NCI-H345 (cell line): Measurements from ENCODE around the gene EML4.

ENCODE experiments used
- DNase-seq: peaks from one replicate; lab custom pipeline; 2025; lab: John Stamatoyannopoulos, UW

The EML4 gene

DNA sequence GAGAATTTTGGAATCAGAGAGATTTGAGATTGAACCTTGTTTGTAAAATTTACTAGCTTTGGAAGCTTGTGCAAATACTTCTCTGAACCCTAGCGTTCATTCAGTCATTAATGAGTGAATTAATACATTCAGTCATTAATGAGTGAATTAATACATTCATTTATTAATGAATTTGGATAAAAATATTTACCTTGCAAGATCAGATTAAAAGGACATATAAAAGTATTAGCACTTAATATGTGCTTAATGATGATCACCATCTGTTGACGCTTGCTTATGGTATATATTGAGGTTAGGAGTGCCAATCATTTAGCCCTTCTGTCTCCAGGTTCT is 26.9 kb downstream of the EML4 start:
- no peak for DNase-seq

DNA sequence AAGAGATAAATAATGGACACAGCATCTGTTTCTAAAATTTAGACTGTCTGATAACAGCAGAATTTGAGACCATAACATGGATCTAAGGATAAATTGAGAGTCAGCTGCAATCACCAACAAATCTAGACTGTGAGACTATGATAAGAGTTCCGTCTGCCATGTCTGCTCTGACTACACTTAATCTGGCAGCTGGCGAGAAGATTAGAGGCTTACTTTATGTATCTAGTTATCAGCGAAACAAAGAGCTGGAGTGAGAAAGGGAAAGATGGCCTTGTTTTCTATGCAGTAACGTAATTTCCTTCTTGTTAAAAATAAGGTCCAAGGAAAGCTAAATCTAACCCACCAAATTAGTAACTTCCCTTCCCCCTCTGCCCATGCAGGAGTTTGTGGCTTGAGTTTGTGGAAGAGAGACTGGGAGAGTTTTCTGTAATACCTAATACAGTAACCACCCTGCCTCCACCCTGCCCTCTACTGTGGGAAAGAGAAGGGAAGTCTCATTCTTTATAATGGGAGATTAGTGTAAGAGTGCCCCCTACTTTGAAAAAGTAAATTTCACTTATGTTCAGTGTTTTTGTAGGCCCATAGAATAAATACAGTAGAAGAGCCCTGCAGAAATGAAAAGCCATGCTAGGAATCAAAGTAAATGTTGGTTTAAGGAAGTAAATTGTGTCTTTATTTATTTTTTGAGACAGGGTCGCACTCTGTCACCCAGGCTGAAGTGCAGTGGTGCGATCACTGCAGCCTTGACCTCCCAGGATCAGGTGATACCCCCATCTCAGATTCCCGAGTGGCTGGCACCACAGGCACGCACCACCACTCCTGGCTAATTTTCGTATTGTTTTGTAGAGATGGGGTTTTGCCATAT is 27.5 kb downstream of the EML4 start:
- DNase-seq: no peak

DNA sequence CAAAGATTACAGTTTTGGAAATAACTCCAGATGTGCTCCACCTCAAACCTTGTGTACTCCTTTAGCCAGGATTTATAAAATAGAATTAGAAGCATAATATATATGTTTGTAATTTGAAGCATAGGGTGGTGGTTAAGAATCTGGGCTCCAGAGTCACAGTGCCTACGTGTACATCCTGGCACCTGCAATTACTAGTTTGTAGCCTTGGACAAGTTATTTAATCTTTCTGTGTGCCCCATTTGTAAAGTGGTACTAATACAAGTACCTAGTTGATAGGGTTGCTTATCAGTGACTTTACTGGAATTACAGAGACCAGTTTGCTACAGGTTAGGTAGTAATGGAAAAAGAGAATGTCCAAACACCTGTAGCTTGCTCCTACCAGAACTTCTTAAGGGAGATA is 28.6 kb downstream of the EML4 start:
- no peak for DNase-seq

DNA sequence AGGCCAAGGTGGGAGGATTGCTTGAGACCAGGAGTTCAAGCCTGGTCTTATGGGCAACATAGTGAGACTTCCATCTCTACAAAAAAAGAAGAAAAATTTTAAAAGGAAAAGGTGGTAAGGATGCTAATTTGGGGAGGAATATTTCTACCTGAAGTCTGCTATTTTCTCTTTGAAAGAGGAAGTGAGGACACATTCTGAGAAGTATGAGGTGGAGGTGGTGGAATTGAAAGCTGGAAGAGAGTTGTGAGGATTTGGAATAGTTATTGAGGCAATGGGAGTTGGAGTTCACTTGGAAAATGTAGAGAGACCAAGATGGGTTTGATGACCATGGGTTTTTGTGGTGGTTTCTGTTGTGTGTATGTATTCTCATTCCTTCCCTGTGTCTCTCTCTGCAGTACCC is 29.3 kb downstream of the EML4 start:
- DNase-seq: no peak

DNA sequence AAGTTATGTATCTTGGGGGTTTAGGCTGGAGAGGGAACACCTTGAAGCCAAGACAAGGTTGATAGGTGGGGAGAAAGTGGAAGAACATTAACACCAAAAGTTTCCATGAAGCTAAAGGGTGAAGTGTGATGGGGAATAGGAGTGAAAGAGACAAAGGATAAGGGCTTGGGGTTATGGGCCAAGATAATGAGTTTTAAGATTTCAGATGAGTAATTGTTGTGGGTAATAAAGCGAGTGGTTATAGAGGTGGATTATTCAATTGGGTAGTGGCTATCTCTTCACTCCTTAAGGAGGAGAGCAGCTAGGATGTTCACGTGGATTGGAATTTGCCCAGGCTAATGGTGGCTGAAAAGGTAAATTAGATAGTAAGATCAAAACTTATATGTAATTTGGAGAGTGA is 29.8 kb downstream of the EML4 start:
- DNase-seq: no peak

DNA sequence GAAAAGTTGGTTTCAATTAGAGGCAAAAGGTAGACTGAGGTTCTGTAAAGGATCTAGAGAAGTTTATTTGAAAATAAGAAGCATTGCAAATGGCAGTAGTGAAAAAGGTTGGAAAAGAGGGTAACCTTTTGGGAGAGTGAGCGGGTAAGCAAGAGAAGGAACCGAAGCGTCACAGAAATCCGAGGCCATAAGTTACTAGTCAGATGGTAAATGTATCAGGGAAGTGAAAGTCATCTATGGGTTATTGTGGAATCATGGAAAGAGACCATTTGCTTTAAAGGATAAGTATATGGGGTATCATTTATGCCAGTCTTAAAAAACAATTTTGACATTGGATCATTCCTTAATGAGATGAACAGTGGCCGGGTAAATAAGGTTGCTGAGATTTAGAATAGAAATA is 30.5 kb downstream of the EML4 start:
- no peak for DNase-seq

DNA sequence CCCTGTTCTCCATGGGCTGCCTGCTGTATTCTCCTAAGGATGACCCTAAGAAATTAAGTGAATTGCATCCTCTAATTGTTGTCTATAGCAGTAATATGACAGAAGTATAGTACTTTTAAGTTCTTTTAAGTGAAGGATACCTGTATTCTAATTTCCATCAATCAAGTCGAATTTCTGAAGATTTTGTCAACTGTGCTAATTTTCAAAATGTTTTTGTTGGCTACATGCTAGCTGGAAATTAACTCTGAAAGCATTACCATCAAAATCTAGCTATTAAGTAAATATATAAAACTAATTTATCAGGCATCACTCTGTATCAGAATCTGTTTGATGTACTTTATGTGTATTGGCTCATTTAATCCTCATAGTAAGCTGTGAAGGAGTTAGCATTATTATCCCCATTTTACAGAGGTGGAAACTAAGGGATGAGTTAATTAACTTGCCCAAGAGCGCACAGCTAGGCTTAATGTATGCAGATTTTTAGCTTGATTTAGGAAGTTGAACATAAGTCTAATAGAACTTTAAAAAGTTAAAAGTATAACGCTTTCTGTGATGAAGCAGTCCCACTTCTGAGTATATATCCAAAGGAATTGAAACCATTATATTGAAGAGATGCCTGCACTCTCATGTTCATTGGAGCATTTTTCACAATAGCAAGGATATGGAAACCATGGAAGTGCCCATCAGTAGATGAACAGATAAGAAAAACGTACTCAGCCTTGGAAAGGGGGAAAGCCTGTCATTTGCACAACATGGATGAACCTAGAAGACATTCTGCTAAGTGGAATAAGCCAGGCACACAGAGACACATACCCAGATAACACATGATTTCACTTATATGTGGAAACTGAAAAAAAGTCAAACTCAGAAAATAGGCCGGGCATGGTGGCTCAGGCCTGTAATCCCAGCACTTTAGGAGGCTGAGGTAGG is 32.0 kb downstream of the EML4 start:
- DNase-seq: no peak

DNA sequence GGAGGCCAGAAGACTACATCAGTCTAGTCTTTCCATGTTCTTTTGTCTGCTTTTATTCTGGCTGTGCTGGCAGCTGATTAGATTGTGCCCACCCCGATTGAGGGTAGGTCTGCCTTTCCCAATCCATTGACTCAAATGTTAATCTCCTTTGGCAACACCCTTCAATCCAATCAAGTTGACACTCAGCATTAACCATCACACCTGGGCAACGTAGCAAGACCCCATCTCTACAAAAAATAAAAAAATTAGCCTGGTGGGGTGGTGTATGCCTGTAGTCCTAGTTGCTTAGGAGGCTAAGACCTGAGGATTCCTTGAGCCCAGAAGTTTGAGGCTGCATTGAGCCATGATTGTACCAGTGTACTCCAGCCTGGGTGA is 33.5 kb downstream of the EML4 start:
- DNase-seq: no peak

DNA sequence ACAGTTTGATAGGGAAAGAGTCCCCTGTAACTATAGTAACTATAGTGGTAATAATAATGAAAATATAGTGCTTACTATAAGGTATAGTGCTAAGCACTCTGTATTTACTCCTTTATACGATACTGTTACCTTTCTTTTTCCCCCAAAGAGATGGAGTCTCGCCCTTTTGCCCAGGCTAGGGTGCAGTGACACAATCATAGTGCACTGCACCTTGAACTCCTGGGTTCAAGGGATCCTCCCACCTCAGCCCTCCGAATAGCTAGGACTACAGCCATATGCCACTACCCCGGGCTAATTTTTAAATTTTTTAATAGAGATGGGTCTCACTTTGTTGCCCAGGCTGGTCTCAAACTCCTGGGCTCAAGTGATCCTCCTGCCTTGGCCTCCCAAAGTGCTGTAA is 34.6 kb downstream of the EML4 start:
- DNase-seq: no peak

DNA sequence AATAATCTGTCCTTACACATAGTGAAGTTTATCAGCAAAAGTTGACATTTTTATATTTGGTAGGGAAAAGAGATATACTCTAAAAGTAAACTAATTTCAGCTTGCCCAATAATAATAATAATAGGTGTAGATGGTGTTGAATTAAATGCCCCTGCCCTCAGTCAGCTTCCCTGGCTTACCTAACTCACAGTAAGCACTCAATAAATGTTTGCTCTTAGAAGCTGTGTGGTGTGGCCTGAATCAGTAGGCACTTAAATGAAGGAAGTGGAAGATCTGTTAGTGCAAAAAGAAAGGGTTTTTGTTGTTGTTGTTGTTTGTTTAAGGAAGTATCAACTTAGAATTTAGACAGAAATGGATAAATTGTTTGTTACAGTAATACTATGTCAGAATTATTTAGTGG is 36.2 kb downstream of the EML4 start:
- DNase-seq: no peak

DNA sequence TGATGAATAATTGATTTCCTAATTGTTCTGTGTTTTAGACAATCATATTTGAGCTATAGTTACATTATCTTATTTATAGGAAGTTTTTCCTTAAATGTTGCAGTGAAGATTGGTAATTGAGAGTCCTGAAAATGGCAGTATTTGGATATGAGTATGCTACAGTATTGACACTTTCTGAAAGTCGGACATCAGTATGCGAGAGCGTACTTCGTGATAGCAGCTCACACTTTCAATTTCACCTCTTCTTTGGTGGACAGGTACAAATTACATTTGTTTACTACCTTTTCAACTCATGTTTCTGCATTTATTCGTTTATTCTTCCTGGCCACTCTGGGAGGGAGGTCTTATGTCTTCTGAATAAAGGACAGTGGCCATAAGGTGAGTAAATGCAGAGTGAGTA is 38.7 kb downstream of the EML4 start:
- no peak for DNase-seq

DNA sequence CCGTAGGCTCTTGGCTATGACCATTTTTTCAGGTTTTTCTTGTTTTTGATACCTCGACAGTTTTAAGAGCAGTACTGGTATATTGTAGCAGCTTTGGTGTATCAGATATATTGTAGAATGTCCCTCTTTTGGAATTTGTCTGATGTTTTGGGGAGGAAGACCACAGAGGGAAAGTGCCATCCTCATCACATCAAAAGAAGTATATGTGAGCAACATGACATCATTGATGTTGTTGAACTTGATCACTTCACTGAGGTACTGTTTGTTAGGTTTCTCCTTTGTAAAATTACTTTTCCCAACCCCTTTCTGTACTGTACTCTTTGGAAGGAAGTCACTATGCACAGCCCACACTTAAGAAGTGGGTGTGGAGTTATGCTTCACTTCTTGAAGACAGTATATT is 41.0 kb downstream of the EML4 start:
- DNase-seq: no peak

DNA sequence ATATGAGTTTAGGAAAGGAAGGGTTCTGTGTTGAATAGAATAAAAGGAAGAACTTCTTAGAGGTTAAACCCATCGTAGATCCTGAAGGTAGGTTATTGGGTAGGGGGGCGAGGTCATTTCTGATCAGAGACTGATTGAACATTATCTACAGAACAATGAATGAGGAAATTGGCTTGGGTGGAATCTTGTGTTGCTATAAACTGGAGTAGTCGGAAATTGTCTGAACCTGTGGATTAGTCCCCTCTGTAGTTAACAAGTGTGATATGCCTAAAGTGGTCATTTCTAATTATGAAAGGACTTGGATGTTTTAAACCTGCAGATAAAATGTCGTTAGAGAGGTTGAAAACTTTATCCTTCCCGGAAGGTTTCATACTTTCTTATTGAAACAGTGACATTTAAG is 42.1 kb downstream of the EML4 start:
- no peak for DNase-seq

DNA sequence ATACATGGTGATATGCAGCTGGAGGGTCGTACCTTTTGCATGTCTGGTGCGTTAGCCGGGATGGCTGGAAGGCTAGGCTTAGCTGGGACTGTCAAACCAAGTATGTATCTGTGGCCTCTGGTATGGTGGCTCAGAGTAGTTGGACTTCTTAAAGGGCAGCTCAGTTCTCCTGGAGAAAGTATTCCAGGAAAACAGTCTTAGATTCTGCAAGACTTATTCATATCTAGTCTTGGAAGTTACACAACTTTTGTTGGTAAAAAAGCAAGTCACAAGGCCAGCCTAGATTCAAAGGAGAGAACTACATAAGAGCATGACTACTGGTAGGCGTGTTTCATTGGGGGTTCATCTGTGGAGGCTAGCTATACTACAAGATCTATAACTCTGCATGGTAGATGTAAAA is 45.5 kb downstream of the EML4 start:
- no peak for DNase-seq

DNA sequence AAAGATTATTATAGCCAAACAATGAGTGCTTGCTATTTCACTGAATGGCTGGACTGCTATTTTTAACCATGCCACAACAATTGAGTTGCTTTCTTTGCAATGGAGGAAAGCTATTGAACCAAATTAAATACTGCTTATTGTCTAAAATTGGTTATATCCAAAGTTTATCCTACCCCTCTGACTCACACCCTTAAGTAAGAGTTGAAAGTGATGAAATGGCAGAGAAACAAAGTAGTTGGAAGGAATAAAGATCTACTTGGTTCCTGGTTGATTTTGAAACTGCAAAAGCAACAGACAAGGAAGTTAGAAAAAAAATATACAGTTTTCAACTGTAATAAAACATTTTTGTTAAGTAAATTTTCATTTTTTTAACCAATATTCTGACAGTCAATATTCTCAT is 47.5 kb downstream of the EML4 start:
- no peak for DNase-seq

DNA sequence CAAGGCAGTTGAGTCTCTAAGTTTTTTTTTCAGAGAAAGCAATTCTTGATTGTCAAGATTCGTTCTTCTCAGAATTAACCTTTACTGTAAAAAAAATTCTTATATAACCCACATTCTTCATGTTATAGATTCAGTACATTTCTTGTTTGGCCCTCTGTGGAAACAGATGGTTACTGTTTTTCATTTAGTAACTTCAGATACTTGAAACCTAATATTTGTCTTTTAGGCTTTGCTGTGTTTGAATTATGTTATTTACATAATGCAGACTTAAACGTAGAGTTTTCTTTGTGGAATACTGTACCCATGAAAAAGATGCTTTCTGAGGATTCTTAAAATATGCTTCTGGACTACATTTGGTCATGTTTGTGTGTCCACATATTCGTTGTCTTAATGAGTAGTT is 48.2 kb downstream of the EML4 start:
- no peak for DNase-seq

DNA sequence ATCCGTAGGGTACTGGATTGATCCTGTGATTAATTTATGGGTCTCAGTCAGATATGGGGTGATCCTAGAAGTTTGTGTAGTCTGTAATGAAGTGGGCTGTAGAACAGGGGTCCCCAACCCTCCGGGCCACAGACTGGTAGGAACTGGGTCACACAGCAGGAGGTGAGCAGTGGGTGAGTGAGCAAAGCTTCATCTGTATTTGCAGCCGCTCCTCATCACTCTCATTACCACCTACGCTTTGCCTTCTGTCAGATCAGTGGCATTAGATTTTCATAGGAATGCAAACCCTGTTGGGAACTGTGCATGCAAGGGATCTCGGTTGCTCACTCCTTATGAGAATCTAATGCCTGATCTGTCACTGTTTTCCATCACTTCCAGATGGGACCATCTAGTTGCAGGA is 48.8 kb downstream of the EML4 start:
- DNase-seq: no peak

DNA sequence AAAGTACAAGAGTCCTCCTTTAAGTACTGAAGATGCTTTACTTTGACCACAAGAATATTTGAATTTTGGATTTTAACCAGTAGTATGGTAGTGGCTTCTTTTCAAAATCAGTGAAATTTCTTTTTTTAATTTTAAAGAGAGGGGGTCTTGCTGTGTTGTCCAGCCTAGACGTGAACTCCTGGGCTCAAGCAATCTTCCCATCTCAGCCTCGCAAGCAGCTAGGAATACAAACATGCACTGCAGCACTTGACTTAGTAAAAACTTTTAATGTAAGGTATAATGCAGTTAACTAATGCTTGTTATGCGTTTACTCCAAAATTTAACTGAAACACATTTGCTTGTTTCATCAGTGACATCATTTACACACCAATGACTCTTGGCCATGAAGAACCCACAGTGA is 49.6 kb downstream of the EML4 start:
- DNase-seq: no peak

DNA sequence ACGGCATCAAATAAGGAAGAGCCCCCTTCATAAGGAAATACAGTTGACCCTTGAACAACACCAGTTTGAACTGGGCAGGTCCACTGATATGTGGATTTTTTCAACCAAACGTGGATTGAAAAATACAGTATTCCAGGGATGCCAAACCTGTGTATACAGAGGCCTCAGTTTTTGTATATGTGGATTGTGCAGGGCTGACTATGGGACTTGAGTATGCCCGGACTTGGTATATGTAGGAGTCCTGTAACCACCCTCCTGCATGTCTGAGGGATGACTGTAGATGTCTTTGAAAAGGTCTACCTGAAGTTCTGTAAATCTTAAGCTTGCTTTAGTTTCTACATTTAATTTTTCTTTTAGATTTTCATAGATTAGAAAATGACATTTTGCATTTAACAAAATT is 50.0 kb downstream of the EML4 start:
- no peak for DNase-seq

DNA sequence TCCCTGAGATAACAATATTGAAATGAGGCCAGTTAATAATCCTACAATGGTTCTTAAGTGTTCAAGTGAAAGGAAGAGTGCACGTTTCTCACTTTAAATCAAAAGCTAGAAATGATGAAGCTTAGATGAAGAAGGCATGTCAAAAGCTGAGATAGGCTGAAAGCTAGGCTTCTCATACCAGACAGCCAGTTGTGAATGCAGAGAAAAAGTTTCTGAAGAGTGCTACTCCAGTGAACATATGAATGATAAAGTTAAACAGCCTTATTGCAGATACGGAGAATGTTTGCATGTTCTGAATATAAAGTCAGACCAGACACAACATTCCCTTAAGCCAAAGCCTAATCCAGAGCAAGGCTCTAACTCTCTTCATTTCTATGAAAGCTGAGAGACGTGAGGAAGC is 51.4 kb downstream of the EML4 start:
- no peak for DNase-seq

DNA sequence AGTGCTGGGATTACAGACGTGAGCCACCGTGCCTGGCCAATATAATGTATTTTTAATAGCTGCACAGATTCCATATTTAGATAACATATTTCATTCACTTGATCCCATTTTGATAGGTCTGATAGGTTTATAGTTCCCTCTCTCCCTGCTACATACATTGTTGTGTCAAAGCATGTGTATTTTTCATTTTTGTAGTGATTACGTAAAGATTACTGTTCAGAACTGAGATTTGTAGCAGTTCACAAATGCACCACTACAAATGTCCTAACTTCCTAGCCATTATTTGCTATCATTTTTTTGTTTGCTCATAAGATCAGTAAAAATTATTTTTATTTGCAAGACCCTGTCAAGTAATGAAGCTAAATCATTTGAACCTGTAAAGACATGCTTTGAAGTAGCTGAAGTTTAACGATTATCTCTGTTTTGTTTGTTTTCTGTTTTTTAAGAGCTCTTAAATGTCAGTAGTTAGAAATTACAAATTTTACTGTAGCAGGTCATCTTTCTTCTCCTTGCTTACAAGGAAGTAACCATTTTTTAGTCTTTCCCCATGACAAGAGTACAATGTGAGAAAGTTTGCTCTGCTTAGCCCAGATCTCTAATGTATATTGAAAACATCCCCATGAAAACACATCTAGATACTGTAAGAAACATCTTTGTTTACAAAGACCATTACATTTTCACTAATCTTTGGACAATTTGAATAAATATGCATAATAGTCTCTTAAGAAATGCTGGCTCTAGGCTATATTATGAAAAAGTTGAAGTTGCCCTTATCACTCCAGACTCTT is 54.1 kb downstream of the EML4 start:
- DNase-seq: no peak

DNA sequence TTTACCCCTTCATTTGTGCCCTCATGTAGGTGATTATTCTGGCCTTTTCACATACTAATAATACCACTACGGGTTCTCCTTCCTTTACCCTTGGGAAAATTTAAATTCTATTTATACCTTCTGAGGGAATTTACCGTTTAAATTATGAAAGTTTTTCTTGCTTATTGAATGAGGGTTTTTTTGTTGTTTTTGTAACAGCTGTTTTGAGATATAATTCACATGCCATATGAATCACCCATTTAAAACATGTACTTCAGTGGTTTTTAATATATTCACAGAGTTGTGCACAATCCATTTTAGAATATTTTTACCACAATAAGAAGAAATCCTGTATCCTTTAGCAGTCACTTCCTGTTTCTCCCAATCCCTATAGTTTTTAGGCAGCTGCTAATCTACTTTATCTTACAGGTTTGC is 54.7 kb downstream of the EML4 start:
- no peak for DNase-seq
